Measurements from ENCODE around the gene MT1E.
"Not testable (repeated sequence)": the region's sequence is repeated elsewhere in the genome, so short reads cannot be mapped to it uniquely, and the experiment has no call there.

Gene MT1E

DNA sequence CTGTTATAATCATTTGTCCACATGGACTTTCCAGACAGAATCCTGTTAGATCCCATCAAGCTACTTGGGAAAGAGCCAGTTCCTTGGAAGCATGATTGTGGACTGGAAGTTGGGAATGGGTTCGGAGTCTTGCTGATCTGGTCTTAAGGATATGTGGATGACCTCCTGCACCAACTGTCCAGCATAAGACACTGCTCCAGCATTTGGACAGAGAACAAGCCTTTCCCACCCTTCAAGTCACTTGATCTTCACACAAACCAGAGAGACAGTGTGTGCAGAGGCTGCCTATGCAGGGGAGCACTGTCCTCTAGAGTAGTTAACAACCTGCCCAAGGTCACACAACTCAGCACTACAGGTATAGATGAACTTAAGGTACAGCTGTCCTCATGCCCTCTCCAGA, 20.3 kb downstream of the MT1E start:
- no peak for DNase-seq (ENCODE audit: low read depth in 2 of 2)

DNA sequence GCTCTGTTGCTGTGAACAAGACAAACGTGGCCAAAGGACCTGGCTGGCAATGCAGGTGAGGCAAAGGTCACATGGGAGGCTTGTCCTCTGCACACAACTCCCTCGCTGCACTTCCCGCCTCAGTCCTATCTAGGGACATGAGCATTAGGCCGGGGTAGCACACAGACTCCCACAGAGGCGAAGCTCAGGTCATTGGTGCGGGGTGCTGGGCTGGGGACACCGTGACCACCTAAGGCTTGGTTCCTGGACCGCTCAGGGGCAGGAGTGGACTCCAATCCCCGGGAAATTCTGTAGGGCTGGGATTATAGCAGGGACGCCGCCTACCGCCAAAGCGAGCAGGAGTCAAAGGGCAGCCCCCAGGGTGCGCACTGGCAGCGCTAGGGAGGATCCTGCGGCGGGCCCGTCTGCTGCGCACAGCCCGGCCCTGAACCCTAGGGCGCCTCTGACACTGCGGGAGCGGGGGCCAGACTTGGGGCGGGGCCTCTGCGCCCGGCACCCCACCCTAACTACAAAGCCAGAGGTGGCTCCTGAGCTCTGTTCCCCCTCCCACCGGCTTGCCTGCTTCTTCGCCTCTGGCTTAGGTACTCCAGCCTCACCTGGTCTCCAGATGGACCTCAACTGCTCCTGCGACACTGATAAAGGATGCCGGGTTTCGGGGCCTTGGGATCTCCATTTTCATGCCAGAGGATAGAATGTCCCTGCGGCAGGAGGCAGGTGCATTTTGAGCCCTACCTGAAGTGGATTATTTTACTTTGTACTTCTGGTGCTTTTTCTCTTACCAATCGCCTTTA, 22.3 kb downstream of the MT1E start:
- DNase-seq (ENCODE audit: low read depth in 2 of 2) = no peak

DNA sequence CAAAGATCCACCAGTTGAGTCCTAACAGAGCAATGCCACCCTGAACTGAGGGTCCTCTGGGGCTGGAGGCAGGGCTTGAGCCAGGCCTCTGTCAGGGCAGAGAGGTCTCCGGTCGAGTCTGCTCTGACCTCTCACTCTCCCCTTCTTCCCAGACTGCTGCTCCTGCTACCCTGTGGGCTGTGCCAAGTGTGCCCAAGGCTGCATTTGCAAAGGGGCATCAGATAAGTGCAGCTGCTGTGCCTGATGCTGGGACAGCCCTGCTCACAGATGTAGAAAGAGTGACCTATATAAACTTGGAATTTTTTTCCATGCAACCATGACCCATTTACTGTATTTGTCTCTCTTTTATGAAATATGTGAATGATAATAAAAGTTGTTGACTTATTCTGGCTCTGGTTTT, 23.7 kb downstream of the MT1E start:
- no peak for DNase-seq (ENCODE audit: low read depth in 2 of 2)

DNA sequence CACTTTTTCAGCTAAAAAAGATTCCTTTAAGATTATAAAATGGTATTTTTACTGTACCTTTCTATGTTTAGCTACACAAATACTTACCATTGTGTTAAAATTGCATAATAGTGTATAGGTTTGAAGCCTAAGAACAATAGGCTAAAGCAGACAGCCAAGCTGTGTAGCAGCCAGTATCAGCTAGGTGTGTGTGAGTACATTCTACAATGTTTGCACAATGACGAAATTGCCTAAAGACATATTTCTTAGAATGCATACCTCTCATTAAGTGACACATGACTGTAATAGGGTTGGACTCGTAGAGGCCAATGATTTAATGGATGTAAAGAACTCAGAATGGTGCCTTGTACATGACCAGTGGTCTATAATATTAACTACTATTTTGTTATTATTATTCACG, 24.2 kb downstream of the MT1E start:
- no peak for DNase-seq (ENCODE audit: low read depth in 2 of 2)

DNA sequence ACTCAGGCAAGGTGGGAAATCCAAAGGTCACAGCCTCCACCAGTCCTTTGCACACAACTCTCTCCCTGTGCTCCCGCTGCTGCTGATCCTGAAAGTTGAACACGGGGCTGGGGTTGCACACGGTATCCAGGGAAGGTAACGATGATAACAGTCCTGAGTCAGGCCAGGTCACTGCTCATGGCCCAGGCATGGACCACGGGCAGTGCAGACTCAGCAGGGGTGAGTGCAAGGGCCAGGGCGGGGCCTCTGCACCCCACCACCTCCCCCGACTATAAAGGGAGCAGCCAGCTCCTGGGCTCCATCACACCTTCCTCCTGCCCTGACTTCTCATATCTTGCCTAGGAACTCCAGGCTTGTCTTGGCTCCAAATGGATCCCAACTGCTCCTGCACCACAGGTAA, 26.0 kb downstream of the MT1E start, which contains the start of gene MT1B:
Gene MT1B (plus strand): TSS at position 301 of the 400 bp plus-strand sequence. CDS start 68 bp downstream, at position 369.
- no peak for DNase-seq (ENCODE audit: low read depth in 2 of 2)

DNA sequence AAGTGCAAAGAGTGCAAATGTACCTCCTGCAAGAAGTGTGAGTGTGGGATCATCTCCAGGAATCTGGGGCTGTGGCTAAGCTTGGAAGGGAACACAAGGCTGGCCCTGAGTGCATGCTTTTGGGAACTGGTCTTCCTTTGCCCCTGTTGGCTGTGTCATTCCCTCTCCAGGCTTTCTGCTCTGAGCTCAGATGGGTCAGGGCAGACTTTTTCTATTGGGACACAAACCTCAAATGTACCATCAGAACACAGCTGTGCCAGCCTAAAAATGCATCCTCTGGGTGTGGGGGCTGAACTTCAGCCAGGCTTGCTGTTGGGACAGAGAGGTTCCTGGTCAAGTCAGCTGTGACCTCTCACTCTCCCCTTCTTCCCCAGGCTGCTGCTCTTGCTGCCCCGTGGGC, 27.0 kb downstream of the MT1E start:
- DNase-seq (ENCODE audit: low read depth in 2 of 2) = no peak

DNA sequence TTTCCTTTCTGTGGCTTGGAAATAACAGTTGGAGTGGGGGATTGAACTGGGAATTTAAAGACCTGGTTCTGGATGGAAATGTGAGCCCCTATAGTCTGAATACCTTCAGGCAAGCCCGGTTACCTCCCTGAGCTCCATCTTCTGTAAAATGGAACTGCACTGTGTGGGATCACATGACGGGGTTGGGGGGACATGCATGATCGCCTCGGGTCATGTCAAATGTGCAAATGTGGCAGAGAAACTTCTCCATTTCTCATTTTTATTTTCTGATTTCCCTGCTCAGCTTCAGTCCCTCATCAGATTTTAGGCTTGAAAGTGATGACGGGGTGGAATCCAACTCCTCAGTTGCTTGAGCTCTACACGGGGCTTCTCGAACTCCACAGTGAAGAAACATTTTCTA, 27.6 kb downstream of the MT1E start:
- DNase-seq (ENCODE audit: low read depth in 2 of 2) = no peak

DNA sequence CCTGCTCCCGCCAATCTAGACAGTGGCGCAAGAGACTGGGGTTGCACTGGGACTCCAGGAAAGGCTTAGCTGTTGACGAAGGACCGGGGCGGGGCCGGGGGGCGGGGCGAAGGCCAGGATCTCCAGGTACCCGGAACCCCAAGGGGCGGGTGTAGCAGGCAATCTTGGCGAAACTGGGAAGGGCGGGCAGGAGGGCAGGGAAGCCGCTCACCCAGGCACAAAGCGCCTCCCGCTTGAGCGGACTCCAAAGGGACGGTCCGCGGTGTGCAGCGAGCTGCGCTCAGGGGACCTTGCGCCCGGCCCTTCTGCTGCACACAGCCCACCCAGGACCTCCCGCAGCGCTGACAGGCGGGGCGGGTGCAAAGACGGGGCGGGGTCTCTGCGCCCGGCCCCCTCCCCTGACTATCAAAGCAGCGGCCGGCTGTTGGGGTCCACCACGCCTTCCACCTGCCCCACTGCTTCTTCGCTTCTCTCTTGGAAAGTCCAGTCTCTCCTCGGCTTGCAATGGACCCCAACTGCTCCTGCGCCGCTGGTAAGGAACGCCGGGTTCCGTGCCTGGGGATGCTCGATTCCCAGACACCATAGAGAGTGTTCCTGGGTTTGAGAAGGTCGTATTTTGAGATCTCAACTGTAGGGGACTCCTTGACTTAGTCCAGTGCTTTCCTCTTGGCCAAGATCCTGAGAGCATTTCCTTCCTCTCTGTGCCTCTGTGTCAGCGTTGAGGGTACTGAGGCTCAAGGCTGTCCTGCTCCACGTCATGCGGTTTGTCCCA, 32.2 kb downstream of the MT1E start, which contains the start of gene MT1F:
Gene MT1F (plus strand): TSS at position 405 of the 772 bp plus-strand sequence. CDS start 100 bp downstream, at position 505.
- no peak for DNase-seq (ENCODE audit: low read depth in 2 of 2)

DNA sequence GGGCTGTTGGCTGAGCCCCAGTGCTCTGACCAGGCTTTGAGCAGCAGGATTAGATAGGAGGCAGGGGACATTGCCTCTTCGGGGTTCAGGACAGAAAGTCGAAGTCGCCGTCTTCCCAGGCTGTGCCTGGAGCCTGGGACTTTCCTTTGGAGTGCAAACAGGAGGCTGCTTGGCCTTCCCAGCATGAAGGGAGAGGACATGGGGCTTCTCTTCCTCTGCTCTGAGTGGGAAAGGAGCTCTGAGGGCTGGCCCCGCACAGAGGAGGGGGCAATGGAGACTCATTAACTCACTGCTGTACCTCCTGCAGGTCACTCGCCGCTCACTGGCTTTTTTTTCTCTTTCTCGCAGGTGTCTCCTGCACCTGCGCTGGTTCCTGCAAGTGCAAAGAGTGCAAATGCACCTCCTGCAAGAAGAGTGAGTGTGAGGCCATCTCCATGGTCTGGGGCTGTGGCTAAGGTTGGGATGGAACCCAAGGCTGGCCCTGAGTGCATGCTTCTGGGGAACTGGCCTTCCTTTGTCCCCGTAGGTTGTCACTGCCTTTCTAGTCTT, 32.8 kb downstream of the MT1E start:
- DNase-seq (ENCODE audit: low read depth in 2 of 2) = no peak

DNA sequence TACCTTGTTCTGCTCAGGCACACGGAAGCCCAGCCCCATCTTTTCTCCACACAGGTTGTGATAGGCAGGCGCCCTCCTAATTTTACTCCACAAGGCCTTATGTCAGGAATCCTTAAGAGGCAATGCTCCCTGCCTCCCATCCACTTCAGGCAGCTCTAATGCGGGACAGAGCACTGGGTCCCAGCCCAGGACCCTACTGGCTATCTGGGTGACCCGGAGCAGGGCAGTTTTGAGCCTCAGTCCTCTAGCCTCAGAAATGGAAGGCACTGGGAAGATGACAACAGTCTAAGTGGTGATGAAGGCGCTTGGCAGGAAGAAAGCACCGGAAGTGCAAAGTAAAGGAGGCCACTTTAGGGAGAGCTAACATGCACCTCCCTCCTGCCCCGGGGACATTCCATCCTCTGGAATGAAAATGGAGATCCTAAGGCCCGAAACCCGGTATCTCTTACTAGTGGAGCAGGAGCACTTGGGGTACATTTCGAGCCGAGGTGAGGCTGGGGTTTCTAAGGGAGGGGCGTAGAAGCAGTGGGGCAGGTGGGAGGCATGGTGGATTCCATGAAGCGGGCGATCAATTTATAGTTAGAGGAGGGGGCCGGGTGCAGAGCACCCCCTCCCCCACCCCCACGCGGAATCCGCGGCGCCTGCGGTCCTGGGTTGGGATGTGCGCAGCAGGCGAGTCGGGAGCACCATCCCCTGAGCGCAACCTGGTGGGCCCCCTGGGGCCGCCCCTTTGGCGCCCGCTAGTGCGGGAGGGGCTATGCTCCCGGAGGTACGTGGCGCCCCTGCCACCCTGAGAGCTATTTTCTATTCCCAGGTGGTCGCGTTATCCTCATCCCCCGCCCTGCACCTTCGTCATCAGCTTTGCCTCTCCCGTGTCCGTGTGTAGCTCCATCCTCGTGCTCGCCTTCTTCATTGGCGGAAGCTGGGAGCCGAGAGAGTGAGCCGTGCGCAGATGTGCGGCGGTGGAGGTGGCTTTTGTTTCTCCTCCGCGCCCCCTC, 37.1 kb downstream of the MT1E start:
- DNase-seq (ENCODE audit: low read depth in 2 of 2) = no peak

DNA sequence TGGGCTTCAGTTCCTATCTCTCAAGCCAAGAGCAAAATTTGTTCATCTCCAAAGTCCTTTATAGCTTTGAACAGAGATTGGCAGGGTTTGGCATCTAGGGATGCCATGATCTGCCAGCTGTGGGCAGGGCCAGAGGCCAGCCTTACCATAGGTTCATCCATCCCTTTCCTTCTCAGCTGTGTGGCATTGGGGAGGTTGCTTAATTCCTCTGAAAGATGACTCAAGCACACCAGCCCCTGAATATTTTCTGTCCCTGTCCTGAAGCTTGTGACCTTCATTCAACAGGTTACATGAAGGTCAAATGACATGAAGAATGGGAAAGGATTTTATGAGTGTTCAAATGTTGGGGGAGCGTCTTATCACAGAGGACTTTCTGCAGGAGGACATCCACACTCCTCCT, 38.9 kb downstream of the MT1E start:
- no peak for DNase-seq (ENCODE audit: low read depth in 2 of 2)

DNA sequence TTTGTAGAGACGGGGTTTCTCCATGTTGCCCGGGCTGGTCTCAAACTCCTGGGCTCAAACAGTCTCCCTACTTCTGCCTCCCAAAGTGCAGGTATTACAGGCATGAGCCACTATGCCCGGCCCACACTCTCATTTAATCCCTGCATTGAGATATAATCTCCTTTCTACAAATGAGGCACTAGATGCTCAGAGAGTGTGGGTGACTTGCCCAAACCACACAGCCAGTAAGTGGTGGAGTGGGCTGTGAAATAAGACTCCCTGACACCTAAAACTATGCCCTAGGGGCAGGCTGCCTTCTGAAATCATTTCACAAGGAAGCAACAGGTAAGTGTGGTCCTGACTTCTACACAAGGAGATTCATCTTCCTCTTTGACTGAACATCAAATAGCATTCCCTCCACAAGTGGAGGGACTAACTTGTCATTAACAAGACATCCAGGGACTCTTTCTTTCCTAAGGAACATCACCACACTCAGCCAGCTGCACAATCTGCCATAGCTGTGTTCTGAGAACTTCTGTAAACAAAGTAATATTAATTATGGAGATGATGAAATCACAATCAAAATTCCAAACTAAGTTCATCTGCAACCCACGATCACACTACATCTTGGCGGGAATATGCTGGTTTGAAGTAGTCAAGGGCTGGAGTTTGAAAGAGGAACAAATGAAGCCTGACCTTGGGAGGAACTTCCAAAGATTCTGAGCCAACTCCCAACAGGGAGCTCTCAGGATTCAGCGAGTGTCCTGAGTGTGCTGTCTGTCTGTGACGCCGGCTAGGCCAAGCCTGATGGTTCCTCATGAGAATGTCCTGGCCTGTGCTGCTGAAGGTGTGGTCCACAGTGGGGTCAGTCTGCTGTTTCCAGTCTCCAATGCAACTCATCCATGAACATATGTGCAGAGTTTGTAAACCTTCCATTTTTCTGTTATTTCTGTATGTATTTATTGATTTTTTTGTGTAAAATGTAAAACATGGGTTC, 40.0 kb downstream of the MT1E start:
- DNase-seq (ENCODE audit: low read depth in 2 of 2) = not testable (repeated sequence)

DNA sequence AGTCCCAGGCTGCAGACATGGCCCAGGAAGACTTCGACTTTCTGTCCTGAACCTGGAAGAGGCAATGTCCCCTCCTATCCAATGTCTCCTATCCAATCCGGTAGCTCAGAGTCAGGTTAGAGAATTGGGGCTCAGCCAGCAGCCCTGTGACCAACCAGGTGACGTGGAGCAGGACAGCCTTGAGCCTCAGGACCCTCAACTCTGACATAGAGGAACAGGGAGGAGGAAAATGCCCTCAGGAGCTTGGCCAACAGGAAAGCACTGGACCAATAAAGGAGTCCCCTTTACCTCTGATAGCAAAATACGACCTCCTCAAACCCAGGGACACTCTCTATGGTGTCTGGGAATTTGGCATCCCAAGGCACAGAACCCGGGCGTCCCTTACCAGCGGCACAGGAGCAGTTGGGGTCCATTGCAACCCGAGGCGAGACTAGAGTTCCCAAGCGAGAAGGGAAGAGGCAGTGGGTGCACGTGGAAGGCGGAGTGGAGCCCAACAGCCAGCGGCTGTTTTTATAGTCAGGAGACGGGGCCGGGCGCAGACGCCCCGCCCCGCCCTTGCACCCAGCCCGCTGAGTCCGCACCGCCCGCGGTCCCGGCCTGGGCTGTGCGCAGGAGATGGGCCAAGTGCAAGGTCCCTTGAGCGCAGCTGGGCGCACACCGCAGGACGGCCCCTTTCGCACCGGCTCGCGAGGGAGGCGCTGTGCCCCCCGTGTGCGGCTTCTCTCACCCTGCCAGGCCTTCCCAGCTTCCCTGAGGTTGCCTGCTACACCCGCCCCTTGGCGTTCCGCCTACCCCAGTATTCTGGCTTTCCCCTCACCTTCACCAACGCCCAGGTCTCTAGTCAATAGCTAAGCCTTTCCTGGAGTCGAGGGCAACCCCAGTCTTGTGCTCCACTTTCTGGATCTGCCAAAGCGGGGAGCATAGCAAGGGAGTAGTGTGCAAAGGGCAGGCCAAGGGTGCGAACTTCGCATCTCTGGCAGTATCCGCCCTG, 42.3 kb downstream of the MT1E start, which contains the start of gene MT1G:
Gene MT1G (minus strand): TSS at position 485 of the 991 bp plus-strand sequence. CDS start 72 bp downstream, at position 413.
- no peak for DNase-seq (ENCODE audit: low read depth in 2 of 2)

DNA sequence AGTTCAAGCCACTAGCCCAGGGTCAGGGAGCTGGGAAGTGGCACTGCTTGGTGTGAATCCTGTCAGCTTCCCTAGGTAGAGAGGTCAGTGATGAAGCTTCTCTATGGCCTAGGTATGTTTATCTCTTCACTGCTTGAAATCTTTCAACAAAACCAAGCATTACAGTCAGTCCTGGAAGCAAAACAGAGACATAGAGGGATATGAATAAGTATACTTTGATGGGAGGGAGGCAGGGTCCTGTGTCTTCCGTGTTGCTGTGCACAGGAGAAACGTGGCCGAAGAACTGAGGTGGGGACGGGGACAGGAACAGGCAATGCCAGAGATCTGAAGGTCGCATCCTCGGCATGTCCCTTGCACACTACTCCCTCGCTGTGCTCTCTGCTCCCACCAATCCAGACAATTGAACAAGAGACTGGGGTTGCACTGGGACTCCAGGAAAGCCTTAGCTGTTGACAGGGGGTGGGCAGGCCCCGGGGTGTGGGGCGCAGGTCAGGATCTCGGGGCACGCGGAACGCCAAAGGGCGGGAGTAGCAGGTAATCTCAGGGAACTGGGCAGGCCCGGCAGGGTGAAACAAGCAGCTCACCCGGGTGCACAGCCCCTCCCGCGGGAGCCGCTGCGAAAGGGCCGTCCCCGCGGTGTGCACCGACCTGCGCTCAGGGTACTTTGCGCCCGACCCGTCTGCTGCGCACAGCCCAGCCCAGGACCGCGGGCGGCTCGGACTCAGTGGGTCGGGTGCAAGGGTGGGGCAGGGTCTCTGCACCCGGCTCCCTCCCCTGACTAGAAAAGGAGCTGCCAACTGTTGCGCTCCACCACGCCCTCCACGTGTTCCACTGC, 43.6 kb downstream of the MT1E start, which contains the start of gene MT1H:
Gene MT1H (plus strand): TSS at position 810 of the 835 bp plus-strand sequence. CDS start 71 bp downstream, outside the sequence.
- no peak for DNase-seq (ENCODE audit: low read depth in 2 of 2)

DNA sequence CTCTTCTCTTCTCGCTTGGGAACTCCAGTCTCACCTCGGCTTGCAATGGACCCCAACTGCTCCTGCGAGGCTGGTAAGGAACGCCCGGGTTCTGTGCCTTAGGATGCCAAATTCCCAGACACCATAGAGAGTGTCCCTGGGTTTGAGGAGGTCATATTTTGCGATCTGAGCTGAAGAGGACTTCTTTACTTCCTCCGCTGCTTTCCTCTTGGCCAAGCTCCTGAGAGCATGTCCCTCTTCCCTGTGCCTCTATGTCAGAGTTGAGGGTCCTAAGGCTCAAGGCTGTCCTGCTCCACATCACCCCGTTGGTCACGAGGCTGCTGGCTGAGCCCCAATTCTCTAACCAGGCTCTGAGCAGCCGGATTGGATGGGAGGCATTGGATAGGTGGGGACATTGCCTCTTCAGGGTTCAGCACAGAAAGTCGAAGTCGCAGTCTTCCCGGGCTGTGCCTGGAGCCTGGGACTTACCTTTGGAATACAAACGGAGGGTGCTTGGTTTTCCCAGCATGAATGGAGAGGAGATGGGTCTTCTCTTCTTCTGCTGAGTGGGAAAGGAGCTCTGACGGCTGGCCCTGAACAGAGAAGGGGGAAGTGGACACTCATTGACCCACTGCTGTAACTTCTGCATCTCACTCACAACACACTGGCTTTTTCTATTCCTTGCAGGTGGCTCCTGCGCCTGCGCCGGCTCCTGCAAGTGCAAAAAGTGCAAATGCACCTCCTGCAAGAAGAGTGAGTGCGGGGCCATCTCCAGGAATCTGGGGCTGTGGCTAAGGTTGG, 44.4 kb downstream of the MT1E start:
- no peak for DNase-seq (ENCODE audit: low read depth in 2 of 2)

DNA sequence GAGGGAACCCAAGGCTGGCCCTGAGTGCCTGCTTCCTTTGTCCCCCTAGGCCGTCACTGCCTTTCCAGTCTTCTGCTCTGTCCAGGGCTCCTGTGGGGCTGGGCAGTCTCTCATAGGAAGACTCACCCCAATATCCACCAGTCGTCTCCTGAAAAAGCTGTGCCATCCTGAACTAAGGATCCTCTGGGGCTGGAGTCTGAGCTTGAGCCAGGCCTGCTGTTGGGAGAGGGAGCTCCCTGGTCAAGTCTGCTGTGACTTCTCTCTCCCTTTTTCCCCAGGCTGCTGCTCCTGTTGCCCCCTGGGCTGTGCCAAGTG, 45.0 kb downstream of the MT1E start:
- DNase-seq (ENCODE audit: low read depth in 2 of 2) = no peak

DNA sequence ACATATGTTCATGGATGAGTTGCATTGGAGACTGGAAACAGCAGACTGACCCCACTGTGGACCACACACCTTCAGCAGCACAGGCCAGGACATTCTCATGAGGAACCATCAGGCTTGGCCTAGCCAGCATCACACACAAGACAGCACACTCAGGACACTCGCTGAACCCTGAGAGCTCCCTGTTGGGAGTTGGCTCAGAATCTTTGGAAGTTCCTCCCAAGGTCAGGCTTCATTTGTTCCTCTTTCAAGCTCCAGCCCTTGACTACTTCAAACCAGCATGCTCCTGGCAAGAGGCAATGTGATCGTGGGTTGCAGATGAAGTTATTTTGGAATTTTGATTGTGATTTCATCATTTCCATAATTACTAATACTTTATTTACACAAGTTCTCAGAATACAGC, 46.1 kb downstream of the MT1E start:
- DNase-seq (ENCODE audit: low read depth in 2 of 2) = not testable (repeated sequence)
